ENCODE measurements around the gene CDK5RAP2.

Gene CDK5RAP2

DNA sequence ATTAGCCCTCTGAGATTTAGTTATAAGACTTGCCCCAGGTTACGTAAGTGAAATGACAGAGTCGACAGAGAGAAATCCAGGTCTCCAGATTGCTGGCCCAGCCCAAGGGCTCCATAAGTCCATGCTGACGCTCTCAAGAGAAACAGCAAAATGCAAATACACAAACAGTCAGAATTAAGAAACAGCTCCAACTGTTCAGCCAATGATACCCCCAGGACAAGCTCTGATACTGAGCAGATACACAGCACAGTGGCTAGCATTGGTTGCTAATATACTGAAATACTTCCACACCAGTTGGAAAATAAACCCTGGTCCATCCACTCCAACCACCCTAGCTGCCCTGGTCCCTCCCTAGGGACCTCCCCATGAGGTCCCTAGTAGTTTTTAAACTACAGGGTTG, 94.2 kb downstream of the CDK5RAP2 start:
- Histone ChIP-seq H3K4me3 (replicated peaks; ENCODE audit: insufficient read depth, low read length) (no peak overlapping the region), H3K27me3 (ENCODE audit: insufficient read depth, poor library complexity, severe bottlenecking) (no peaks in the 10 kb centered on the region), H3K27ac (replicated peaks) (no peak overlapping the region)
- TF ChIP-seq, protein P1, sequence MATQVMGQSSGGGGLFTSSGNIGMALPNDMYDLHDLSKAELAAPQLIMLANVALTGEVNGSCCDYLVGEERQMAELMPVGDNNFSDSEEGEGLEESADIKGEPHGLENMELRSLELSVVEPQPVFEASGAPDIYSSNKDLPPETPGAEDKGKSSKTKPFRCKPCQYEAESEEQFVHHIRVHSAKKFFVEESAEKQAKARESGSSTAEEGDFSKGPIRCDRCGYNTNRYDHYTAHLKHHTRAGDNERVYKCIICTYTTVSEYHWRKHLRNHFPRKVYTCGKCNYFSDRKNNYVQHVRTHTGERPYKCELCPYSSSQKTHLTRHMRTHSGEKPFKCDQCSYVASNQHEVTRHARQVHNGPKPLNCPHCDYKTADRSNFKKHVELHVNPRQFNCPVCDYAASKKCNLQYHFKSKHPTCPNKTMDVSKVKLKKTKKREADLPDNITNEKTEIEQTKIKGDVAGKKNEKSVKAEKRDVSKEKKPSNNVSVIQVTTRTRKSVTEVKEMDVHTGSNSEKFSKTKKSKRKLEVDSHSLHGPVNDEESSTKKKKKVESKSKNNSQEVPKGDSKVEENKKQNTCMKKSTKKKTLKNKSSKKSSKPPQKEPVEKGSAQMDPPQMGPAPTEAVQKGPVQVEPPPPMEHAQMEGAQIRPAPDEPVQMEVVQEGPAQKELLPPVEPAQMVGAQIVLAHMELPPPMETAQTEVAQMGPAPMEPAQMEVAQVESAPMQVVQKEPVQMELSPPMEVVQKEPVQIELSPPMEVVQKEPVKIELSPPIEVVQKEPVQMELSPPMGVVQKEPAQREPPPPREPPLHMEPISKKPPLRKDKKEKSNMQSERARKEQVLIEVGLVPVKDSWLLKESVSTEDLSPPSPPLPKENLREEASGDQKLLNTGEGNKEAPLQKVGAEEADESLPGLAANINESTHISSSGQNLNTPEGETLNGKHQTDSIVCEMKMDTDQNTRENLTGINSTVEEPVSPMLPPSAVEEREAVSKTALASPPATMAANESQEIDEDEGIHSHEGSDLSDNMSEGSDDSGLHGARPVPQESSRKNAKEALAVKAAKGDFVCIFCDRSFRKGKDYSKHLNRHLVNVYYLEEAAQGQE (IDR thresholded peaks at IDR 0.05; ENCODE audit: insufficient replicate concordance, low read depth) = no peak
- no peak for TF ChIP-seq SPI1 (IDR thresholded peaks at IDR 0.05; ENCODE audit: borderline replicate concordance, low read depth)
- no peak for TF ChIP-seq POLR2AphosphoS5 (IDR thresholded peaks at IDR 0.05; ENCODE audit: low read depth)
- TF ChIP-seq, protein P2, sequence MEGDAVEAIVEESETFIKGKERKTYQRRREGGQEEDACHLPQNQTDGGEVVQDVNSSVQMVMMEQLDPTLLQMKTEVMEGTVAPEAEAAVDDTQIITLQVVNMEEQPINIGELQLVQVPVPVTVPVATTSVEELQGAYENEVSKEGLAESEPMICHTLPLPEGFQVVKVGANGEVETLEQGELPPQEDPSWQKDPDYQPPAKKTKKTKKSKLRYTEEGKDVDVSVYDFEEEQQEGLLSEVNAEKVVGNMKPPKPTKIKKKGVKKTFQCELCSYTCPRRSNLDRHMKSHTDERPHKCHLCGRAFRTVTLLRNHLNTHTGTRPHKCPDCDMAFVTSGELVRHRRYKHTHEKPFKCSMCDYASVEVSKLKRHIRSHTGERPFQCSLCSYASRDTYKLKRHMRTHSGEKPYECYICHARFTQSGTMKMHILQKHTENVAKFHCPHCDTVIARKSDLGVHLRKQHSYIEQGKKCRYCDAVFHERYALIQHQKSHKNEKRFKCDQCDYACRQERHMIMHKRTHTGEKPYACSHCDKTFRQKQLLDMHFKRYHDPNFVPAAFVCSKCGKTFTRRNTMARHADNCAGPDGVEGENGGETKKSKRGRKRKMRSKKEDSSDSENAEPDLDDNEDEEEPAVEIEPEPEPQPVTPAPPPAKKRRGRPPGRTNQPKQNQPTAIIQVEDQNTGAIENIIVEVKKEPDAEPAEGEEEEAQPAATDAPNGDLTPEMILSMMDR (IDR thresholded peaks at IDR 0.05; ENCODE audit: insufficient read depth, low read length) = no peak
- TF ChIP-seq GABPA (IDR thresholded peaks at IDR 0.05; ENCODE audit: low read depth) = no peak
- no peak for DNase-seq (ENCODE audit: low read depth in 1 of 2, low spot score in 1 of 2)

DNA sequence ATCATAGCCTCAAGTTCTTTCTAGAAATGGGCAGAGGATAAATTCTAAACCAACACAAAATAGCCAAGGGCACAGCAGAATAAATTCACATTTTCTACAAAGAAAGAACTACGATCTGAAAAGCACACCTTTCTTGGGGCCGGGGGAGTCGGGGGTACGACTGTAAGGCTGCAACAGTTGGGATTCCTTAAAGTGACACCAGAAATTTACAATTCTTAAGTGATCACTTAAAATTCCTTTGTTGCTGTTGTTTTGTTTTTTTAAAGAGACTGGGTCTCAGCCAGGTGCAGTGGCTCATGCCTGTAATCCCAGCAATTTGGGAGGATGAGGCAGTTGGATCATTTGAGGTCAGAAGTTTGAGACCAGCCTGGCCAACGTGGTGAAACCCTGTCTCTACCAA, 95.8 kb downstream of the CDK5RAP2 start:
- H3K27me3 ChIP-seq (ENCODE audit: insufficient read depth, poor library complexity, severe bottlenecking) = no peaks in the 10 kb centered on the region

DNA sequence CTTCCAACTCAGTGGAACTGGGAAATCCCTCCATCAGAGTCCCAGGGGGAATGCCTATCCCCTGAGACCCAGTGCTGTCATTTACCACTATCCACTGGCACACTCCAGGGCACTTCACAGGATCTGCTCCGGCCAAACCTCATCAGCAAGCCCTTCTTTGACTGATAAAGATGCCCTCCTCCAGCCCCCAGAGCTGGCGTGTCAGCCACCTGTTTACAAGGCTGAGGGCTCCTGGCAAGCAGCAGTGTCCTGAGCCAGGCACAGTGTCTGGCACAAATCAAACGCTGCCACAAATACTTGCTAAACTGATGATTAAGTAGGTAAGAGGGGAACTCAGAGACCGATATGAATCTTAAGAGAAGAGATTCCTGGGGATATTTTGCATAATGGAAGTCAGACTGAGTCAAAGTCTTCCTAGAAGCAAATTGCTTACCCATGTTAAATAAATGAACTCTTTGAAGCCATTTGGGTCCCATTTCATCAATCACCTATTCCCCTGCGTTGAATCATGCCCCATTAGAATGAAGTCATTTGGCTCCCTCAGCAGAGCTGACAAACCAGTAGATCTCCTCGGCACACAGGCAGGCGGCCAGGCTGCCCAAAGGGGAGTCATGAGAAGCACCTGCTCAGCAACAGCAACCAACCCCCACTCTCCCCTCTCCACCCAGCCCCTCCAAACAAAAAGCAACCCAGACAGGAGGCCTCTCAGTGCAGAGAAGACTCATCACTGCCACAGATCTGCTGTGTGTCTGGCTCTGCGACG, 97.4 kb downstream of the CDK5RAP2 start:
- H3K27me3 ChIP-seq (ENCODE audit: insufficient read depth, poor library complexity, severe bottlenecking) = no peaks in the 10 kb centered on the region
- no peak overlapping the region for H3K4me3 ChIP-seq (replicated peaks; ENCODE audit: insufficient read depth, low read length)
- TF ChIP-seq SPI1 (IDR thresholded peaks at IDR 0.05; ENCODE audit: borderline replicate concordance, low read depth) (no peak), GABPA (IDR thresholded peaks at IDR 0.05; ENCODE audit: low read depth) (no peak), POLR2AphosphoS5 (IDR thresholded peaks at IDR 0.05; ENCODE audit: low read depth) (no peak)
- TF ChIP-seq, protein P2 (IDR thresholded peaks at IDR 0.05; ENCODE audit: insufficient read depth, low read length) = no peak
- TF ChIP-seq, protein P1 (IDR thresholded peaks at IDR 0.05; ENCODE audit: insufficient replicate concordance, low read depth) = no peak
- no peak overlapping the region for H3K27ac ChIP-seq (replicated peaks)
- DNase-seq (ENCODE audit: low read depth in 1 of 2, low spot score in 1 of 2) = no peak

More for the DNA sequence above, 95.8 kb downstream of the CDK5RAP2 start:
- Histone ChIP-seq H3K27ac (replicated peaks) (no peak overlapping the region), H3K4me3 (replicated peaks; ENCODE audit: insufficient read depth, low read length) (no peak overlapping the region)
- TF ChIP-seq, protein P1 (IDR thresholded peaks at IDR 0.05; ENCODE audit: insufficient replicate concordance, low read depth) = no peak
- TF ChIP-seq SPI1 (IDR thresholded peaks at IDR 0.05; ENCODE audit: borderline replicate concordance, low read depth) (no peak), POLR2AphosphoS5 (IDR thresholded peaks at IDR 0.05; ENCODE audit: low read depth) (no peak), GABPA (IDR thresholded peaks at IDR 0.05; ENCODE audit: low read depth) (no peak)
- TF ChIP-seq, protein P2 (IDR thresholded peaks at IDR 0.05; ENCODE audit: insufficient read depth, low read length) = no peak
- DNase-seq (ENCODE audit: low read depth in 1 of 2, low spot score in 1 of 2) = no peak
